Measurements from ENCODE around the gene ZNF75A. TPM values are rescaled to one million over a fixed set of nuclear protein-coding genes. Genes with fewer than 3 reads are reported as not detected.

ZNF75A gene
- polyA plus RNA-seq, 1 donor (not counting 4 experiments of a cell fraction or from before 2014, with no cell fraction given): 20.8 TPM

GRCh38 chr16:3256866-3257465 lies 48.3 kb upstream of the ZNF75A start:
- no peak overlapping the region for H3K4me2 ChIP-seq (ENCODE audit: control insufficient read depth, extremely low read depth, insufficient read depth, low read depth, low read length)
- no peaks in the 10 kb centered on the region for H3K9me1 ChIP-seq (ENCODE audit: control insufficient read depth, extremely low read depth, insufficient read depth, low read length)
- DNase-seq (ENCODE audit: low read depth, low spot score): no peak
- dilution Hi-C loops (cut with MboI; ENCODE audit: extremely low pct_ligation_motif_present, low sequenced_read_pairs): no loop called here
- no peak for TF ChIP-seq EZH2 (IDR thresholded peaks at IDR 0.05; ENCODE audit: low read length)
- TF ChIP-seq, protein P1, sequence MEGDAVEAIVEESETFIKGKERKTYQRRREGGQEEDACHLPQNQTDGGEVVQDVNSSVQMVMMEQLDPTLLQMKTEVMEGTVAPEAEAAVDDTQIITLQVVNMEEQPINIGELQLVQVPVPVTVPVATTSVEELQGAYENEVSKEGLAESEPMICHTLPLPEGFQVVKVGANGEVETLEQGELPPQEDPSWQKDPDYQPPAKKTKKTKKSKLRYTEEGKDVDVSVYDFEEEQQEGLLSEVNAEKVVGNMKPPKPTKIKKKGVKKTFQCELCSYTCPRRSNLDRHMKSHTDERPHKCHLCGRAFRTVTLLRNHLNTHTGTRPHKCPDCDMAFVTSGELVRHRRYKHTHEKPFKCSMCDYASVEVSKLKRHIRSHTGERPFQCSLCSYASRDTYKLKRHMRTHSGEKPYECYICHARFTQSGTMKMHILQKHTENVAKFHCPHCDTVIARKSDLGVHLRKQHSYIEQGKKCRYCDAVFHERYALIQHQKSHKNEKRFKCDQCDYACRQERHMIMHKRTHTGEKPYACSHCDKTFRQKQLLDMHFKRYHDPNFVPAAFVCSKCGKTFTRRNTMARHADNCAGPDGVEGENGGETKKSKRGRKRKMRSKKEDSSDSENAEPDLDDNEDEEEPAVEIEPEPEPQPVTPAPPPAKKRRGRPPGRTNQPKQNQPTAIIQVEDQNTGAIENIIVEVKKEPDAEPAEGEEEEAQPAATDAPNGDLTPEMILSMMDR (optimal IDR thresholded peaks at IDR 0.05 in 1 of 3, IDR thresholded peaks at IDR 0.05 in 1 of 3, conservative IDR thresholded peaks at IDR 0.05 in 1 of 3; ENCODE audit: extremely low read depth in 1 of 3, insufficient read depth in 2 of 3, low read length in 3 of 3): no peak
- H3K27ac ChIP-seq (ENCODE audit: control insufficient read depth, insufficient read depth, low read length): no peak overlapping the region
- no peak overlapping the region for H3K9ac ChIP-seq (ENCODE audit: control insufficient read depth, extremely low read depth, insufficient read depth, low read length)
- FAIRE-seq: no peak
- no peaks in the 10 kb centered on the region for H3K36me3 ChIP-seq (ENCODE audit: control insufficient read depth in 2 of 2, extremely low read depth in 1 of 2, insufficient read depth in 2 of 2, low read length in 2 of 2)
- no peak overlapping the region for H3K4me3 ChIP-seq (ENCODE audit: control insufficient read depth in 2 of 3, extremely low read depth in 1 of 3, insufficient read depth in 2 of 3, low read depth in 1 of 3, low read length in 3 of 3)
- H2AFZ ChIP-seq (ENCODE audit: control insufficient read depth, low read length): no peak overlapping the region
- H4K20me1 ChIP-seq (ENCODE audit: control insufficient read depth, extremely low read depth, insufficient read depth, low read length): no peaks in the 10 kb centered on the region
- H3K27me3 ChIP-seq (ENCODE audit: control insufficient read depth, extremely low read depth, insufficient read depth, low read length): no peaks in the 10 kb centered on the region
- H3K79me2 ChIP-seq (ENCODE audit: control insufficient read depth, insufficient read depth, low read length): no peaks in the 10 kb centered on the region
- no peaks in the 10 kb centered on the region for H3K9me3 ChIP-seq (ENCODE audit: control insufficient read depth, low read depth, low read length)
- H3K4me1 ChIP-seq (ENCODE audit: control insufficient read depth, extremely low read depth, insufficient read depth, low read length): no peaks in the 10 kb centered on the region

- no peak overlapping the region for H3K9ac ChIP-seq (ENCODE audit: control insufficient read depth, extremely low read depth, insufficient read depth, low read length)
- DNase-seq (ENCODE audit: low read depth, low spot score) (no peak), FAIRE-seq (no peak)
- H3K27ac ChIP-seq (ENCODE audit: control insufficient read depth, insufficient read depth, low read length): no peak overlapping the region
- H2AFZ ChIP-seq (ENCODE audit: control insufficient read depth, low read length): no peak overlapping the region
- H3K79me2 ChIP-seq (ENCODE audit: control insufficient read depth, insufficient read depth, low read length): no peaks in the 10 kb centered on the region
- no peak overlapping the region for H3K4me3 ChIP-seq (ENCODE audit: control insufficient read depth in 2 of 3, extremely low read depth in 1 of 3, insufficient read depth in 2 of 3, low read depth in 1 of 3, low read length in 3 of 3)
- H3K4me2 ChIP-seq (ENCODE audit: control insufficient read depth, extremely low read depth, insufficient read depth, low read depth, low read length): no peak overlapping the region
- no peaks in the 10 kb centered on the region for H3K9me1 ChIP-seq (ENCODE audit: control insufficient read depth, extremely low read depth, insufficient read depth, low read length)
- H3K27me3 ChIP-seq (ENCODE audit: control insufficient read depth, extremely low read depth, insufficient read depth, low read length): no peaks in the 10 kb centered on the region
- TF ChIP-seq, protein P1 (optimal IDR thresholded peaks at IDR 0.05 in 1 of 3, IDR thresholded peaks at IDR 0.05 in 1 of 3, conservative IDR thresholded peaks at IDR 0.05 in 1 of 3; ENCODE audit: extremely low read depth in 1 of 3, insufficient read depth in 2 of 3, low read length in 3 of 3): no peak
- TF ChIP-seq EZH2 (IDR thresholded peaks at IDR 0.05; ENCODE audit: low read length): no peak
- H3K9me3 ChIP-seq (ENCODE audit: control insufficient read depth, low read depth, low read length): no peaks in the 10 kb centered on the region
- H3K36me3 ChIP-seq (ENCODE audit: control insufficient read depth in 2 of 2, extremely low read depth in 1 of 2, insufficient read depth in 2 of 2, low read length in 2 of 2): no peaks in the 10 kb centered on the region
- dilution Hi-C loops (cut with MboI; ENCODE audit: extremely low pct_ligation_motif_present, low sequenced_read_pairs): no loop called here
- no peaks in the 10 kb centered on the region for H4K20me1 ChIP-seq (ENCODE audit: control insufficient read depth, extremely low read depth, insufficient read depth, low read length)
- peaks cover 6% of the 10 kb centered on the region for H3K4me1 ChIP-seq (ENCODE audit: control insufficient read depth, extremely low read depth, insufficient read depth, low read length)
These were observed 45.5 kb upstream of the ZNF75A start for GRCh38 chr16:3259836-3260235.

Data from keratinocyte (primary cell).